GM08714 (cell line): Measurements from ENCODE around the gene MAD1L1.

Experiments used
- H3K4me3 ChIP-seq: fragments of 200-500 bp; sonication (Bioruptor generic); 2 replicates; pipeline ENCODE4 v1.5.1; 2014; ENCODE audit warnings: mild to moderate bottlenecking, low read length, inconsistent platforms
- ZNF274 ChIP-seq: IDR thresholded peaks from 2 replicates; pipeline ENCODE4 v1.6.1; 2012; ENCODE audit warnings: mild to moderate bottlenecking, low read depth, low read length

The MAD1L1 gene

GRCh38 chr7:2154121-2154520, 78.6 kb downstream of the MAD1L1 start:
- H3K4me3 ChIP-seq = no peak overlapping the region
- no peak for TF ChIP-seq ZNF274

- no peak for TF ChIP-seq ZNF274
- H3K4me3 ChIP-seq = no peak overlapping the region
Measured at GRCh38 chr7:2152646-2153045, 80.1 kb downstream of the MAD1L1 start.

GRCh38 chr7:2151801-2152612, 80.7 kb downstream of the MAD1L1 start:
- no peak overlapping the region for H3K4me3 ChIP-seq
- no peak for TF ChIP-seq ZNF274

GRCh38 chr7:2151237-2151636, 81.5 kb downstream of the MAD1L1 start:
- no peak overlapping the region for H3K4me3 ChIP-seq
- no peak for TF ChIP-seq ZNF274

GRCh38 chr7:2150445-2150815, 82.3 kb downstream of the MAD1L1 start:
- no peak overlapping the region for H3K4me3 ChIP-seq
- TF ChIP-seq ZNF274 = no peak

GRCh38 chr7:2149672-2150444, 82.9 kb downstream of the MAD1L1 start:
- no peak for TF ChIP-seq ZNF274
- H3K4me3 ChIP-seq = no peak overlapping the region

- no peak for TF ChIP-seq ZNF274
- H3K4me3 ChIP-seq = no peak overlapping the region
Measured at GRCh38 chr7:2148814-2149213, 83.9 kb downstream of the MAD1L1 start.

- no peak overlapping the region for H3K4me3 ChIP-seq
- TF ChIP-seq ZNF274 = no peak
Measured at GRCh38 chr7:2148189-2148588, 84.6 kb downstream of the MAD1L1 start.

GRCh38 chr7:2146676-2147472, 85.9 kb downstream of the MAD1L1 start:
- TF ChIP-seq ZNF274 = no peak

GRCh38 chr7:2145835-2146580, 86.7 kb downstream of the MAD1L1 start:
- TF ChIP-seq ZNF274 = no peak
- H3K4me3 ChIP-seq = no peak overlapping the region

More at GRCh38 chr7:2146676-2147472, 85.9 kb downstream of the MAD1L1 start:
- H3K4me3 ChIP-seq = no peak overlapping the region

- H3K4me3 ChIP-seq = no peak overlapping the region
- no peak for TF ChIP-seq ZNF274
Measured at GRCh38 chr7:2144926-2145325, 87.8 kb downstream of the MAD1L1 start.

GRCh38 chr7:2143981-2144595, 88.7 kb downstream of the MAD1L1 start:
- no peak overlapping the region for H3K4me3 ChIP-seq
- TF ChIP-seq ZNF274 = no peak

- H3K4me3 ChIP-seq = no peak overlapping the region
- TF ChIP-seq ZNF274 = no peak
Measured at GRCh38 chr7:2143450-2143849, 89.3 kb downstream of the MAD1L1 start.
